Gastrocnemius medialis (tissue), 4 donors: Measurements from ENCODE around the gene CYS1.

ENCODE experiments used
- POLR2A ChIP-seq, 2 donors: fragments of 450-650 bp; IDR thresholded peaks; one replicate each; pipeline ENCODE4 v1.6.1; 2017; ENCODE audit warnings: antibody characterized with exemption in 2 of 2, mild to moderate bottlenecking in 2 of 2, moderate library complexity in 2 of 2
- TF ChIP-seq, protein P1 (sequence below), 5 experiments: fragments of 450-650 bp in 3 of 5; fragments of 200-600 bp in 2 of 5; sonication (generic) in 2 of 5; IDR thresholded peaks in 4 of 5; conservative IDR thresholded peaks in 1 of 5; 1 replicate in 4 of 5; 2 replicates in 1 of 5; pipeline ENCODE4 v1.5.1; 2016 to 2019; ENCODE audit warnings: antibody characterized with exemption in 5 of 5, mild to moderate bottlenecking in 3 of 5, moderate library complexity in 3 of 5

GRCh38 chr2:10043906-10044601 lies 36.2 kb downstream of the CYS1 start:
- TF ChIP-seq, protein P1, sequence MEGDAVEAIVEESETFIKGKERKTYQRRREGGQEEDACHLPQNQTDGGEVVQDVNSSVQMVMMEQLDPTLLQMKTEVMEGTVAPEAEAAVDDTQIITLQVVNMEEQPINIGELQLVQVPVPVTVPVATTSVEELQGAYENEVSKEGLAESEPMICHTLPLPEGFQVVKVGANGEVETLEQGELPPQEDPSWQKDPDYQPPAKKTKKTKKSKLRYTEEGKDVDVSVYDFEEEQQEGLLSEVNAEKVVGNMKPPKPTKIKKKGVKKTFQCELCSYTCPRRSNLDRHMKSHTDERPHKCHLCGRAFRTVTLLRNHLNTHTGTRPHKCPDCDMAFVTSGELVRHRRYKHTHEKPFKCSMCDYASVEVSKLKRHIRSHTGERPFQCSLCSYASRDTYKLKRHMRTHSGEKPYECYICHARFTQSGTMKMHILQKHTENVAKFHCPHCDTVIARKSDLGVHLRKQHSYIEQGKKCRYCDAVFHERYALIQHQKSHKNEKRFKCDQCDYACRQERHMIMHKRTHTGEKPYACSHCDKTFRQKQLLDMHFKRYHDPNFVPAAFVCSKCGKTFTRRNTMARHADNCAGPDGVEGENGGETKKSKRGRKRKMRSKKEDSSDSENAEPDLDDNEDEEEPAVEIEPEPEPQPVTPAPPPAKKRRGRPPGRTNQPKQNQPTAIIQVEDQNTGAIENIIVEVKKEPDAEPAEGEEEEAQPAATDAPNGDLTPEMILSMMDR (IDR thresholded peaks at IDR 0.05 in 4 of 5, conservative IDR thresholded peaks at IDR 0.05 in 1 of 5), result no peak
- TF ChIP-seq POLR2A (IDR thresholded peaks at IDR 0.05), result peak; percentile 8 to 59
